Neural crest cell (in vitro differentiated cells): ENCODE measurements around the gene STAC3. TPM values are rescaled to one million over a fixed set of nuclear protein-coding genes. Genes with fewer than 3 reads are reported as not detected.

Experiments
- DNase-seq: peaks from one replicate; pipeline ENCODE4 v3.0.0; 2021; ENCODE audit warnings: low read depth, mixed read lengths, low spot score
- H3K27ac Mint-ChIP-seq: one replicate; pipeline ENCODE4 v1.8.0; 2021; ENCODE audit warnings: mild to moderate bottlenecking, mixed read lengths; ENCODE audit not compliant: unreplicated experiment
- H3K27me3 Mint-ChIP-seq: 2 replicates; pipeline ENCODE4 v1.8.0; 2021; ENCODE audit warnings: low read depth, mild to moderate bottlenecking, mixed read lengths
- H3K36me3 Mint-ChIP-seq: 2 replicates; pipeline ENCODE4 v1.8.0; 2021; ENCODE audit warnings: low read depth, mild to moderate bottlenecking, mixed read lengths
- H3K4me1 Mint-ChIP-seq: 2 replicates; pipeline ENCODE4 v1.8.0; 2021; ENCODE audit warnings: mixed read lengths
- H3K4me3 Mint-ChIP-seq: one replicate; pipeline ENCODE4 v1.8.0; 2021; ENCODE audit warnings: mild to moderate bottlenecking, mixed read lengths
- H3K9me3 Mint-ChIP-seq: 2 replicates; pipeline ENCODE4 v1.8.0; 2021; ENCODE audit warnings: mixed read lengths
- total RNA-seq: library from RNA; stranded (reverse); gene quantifications from 2 replicates; pipeline ENCODE4 v1.2.1, GENCODE V29; 2021
- TF ChIP-seq, protein P1 (sequence below): fragments of 200-600 bp; sonication (generic); conservative IDR thresholded peaks from 2 replicates; pipeline ENCODE4 v1.5.0; 2021; ENCODE audit warnings: antibody characterized with exemption, mild to moderate bottlenecking

The STAC3 gene
- total RNA-seq, 1 donor from 2014 or later = 3.8 TPM

DNA sequence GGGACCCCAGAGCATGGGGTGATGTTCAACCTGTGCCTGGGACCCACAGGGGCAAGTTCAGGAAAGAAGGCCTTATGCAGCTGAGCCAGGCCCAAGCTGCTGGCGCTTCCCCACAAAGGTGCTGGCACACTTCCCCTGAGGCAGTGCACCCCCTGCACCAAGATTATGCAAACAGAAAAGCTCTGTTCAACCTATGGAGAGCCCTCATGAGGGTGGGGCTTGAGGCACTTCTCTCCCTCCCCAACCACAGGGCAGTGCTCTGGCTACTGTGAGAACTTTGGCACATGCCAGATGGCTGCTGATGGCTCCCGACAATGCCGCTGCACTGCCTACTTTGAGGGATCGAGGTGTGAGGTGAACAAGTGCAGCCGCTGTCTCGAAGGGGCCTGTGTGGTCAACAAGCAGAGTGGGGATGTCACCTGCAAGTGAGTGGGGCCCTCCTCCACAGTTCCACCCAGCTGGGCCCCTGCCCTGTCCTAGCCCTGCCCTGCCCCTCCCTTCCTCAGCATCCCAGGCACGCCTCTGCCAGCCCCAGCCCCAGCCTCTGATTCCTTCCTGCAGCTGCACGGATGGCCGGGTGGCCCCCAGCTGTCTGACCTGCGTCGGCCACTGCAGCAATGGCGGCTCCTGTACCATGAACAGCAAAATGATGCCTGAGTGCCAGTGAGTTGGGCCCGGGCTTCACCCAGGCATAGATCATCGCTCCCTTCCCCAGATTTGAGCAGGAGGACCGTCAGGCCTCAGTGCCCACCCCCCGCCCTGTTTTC lies 39.9 kb downstream of the STAC3 start:
- H3K9me3 Mint-ChIP-seq = no peaks in the 10 kb centered on the region
- no peak overlapping the region for H3K27ac Mint-ChIP-seq
- H3K4me1 Mint-ChIP-seq = peaks cover 21% of the 10 kb centered on the region
- H3K36me3 Mint-ChIP-seq = no peaks in the 10 kb centered on the region
- TF ChIP-seq, protein P1, sequence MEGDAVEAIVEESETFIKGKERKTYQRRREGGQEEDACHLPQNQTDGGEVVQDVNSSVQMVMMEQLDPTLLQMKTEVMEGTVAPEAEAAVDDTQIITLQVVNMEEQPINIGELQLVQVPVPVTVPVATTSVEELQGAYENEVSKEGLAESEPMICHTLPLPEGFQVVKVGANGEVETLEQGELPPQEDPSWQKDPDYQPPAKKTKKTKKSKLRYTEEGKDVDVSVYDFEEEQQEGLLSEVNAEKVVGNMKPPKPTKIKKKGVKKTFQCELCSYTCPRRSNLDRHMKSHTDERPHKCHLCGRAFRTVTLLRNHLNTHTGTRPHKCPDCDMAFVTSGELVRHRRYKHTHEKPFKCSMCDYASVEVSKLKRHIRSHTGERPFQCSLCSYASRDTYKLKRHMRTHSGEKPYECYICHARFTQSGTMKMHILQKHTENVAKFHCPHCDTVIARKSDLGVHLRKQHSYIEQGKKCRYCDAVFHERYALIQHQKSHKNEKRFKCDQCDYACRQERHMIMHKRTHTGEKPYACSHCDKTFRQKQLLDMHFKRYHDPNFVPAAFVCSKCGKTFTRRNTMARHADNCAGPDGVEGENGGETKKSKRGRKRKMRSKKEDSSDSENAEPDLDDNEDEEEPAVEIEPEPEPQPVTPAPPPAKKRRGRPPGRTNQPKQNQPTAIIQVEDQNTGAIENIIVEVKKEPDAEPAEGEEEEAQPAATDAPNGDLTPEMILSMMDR = no peak
- H3K4me3 Mint-ChIP-seq = no peak overlapping the region
- DNase-seq = no peak
- H3K27me3 Mint-ChIP-seq = peaks cover 32% of the 10 kb centered on the region

GRCh38 chr12:57210461-57210860 lies 40.5 kb downstream of the STAC3 start:
- TF ChIP-seq, protein P1 = no peak
- H3K27me3 Mint-ChIP-seq = peaks cover 25% of the 10 kb centered on the region
- no peak overlapping the region for H3K27ac Mint-ChIP-seq
- no peak for DNase-seq
- no peaks in the 10 kb centered on the region for H3K9me3 Mint-ChIP-seq
- H3K36me3 Mint-ChIP-seq = no peaks in the 10 kb centered on the region
- no peak overlapping the region for H3K4me3 Mint-ChIP-seq
- H3K4me1 Mint-ChIP-seq = peaks cover 16% of the 10 kb centered on the region

DNA sequence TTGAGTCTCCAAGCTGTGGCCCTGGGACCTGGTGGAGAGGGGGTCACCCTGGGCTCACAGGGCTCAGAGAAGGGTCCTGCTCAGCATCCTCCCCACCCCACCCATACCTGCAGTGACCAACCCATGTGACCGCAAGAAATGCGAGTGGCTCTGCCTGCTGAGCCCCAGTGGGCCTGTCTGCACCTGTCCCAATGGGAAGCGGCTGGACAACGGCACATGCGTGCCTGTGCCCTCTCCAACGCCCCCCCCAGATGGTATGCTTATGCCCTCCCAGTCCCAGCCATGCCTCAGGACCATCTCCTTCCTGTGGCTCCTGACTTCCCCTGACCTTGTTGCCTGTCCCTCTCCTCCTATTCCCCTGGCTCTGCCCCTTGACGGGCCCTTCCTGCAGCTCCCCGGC lies 41.1 kb downstream of the STAC3 start:
- no peaks in the 10 kb centered on the region for H3K36me3 Mint-ChIP-seq
- DNase-seq = no peak
- peaks cover 12% of the 10 kb centered on the region for H3K4me1 Mint-ChIP-seq
- H3K27me3 Mint-ChIP-seq = peaks cover 20% of the 10 kb centered on the region
- H3K4me3 Mint-ChIP-seq = no peak overlapping the region
- H3K9me3 Mint-ChIP-seq = no peaks in the 10 kb centered on the region
- no peak overlapping the region for H3K27ac Mint-ChIP-seq
- TF ChIP-seq, protein P1 = no peak

GRCh38 chr12:57208631-57209282 lies 42.2 kb downstream of the STAC3 start:
- Mint-ChIP-seq H3K4me3 (no peak overlapping the region), H3K4me1 (peaks cover 6% of the 10 kb centered on the region), H3K36me3 (no peaks in the 10 kb centered on the region), H3K27ac (no peak overlapping the region), H3K27me3 (peaks cover 8% of the 10 kb centered on the region), H3K9me3 (no peaks in the 10 kb centered on the region)
- TF ChIP-seq, protein P1 = no peak
- DNase-seq = no peak

DNA sequence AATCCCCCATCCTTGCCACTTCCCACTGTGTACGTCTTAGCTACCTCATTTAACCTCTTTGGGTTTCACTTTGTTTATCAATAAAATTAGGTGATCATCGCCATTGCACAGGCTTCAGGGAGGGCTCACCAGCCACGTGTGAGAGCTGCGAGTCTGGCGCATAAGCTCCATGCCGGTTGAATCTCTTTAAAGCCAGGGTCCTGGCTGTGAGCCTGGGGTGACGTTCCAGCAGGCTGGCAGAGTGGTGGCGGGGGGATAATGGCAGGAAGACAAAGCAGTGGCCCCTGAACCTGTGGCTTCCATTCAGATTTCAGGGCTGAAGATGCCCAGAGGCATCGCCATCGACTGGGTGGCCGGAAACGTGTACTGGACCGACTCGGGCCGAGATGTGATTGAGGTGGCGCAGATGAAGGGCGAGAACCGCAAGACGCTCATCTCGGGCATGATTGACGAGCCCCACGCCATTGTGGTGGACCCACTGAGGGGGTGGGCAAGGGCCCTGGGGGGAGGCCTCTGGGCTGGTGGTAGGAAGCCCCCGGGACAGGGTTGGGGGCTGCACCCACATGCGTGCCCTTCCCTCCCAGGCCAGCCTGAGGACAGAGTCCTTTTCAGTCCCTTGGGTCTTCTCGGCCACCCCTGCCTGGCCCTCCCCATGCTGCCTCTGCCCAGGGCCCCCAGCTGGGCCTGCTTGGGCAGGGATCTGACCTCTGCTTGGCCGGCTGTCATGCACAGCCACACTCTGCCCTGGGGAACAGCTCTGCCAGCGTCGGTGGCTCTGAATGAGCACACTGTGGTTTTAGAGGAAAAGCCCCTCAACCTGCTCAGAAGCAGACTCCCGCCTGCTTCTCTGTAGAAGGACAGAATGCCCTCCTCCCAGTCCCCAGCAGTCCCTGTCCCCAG lies 43.0 kb downstream of the STAC3 start:
- H3K4me1 Mint-ChIP-seq = no peaks in the 10 kb centered on the region
- DNase-seq = no peak
- no peaks in the 10 kb centered on the region for H3K36me3 Mint-ChIP-seq
- peaks cover 3% of the 10 kb centered on the region for H3K27me3 Mint-ChIP-seq
- no peaks in the 10 kb centered on the region for H3K9me3 Mint-ChIP-seq
- TF ChIP-seq, protein P1 = no peak
- no peak overlapping the region for H3K27ac Mint-ChIP-seq
- H3K4me3 Mint-ChIP-seq = no peak overlapping the region
